PC-3 (cell line): ENCODE data around the gene FAM3B.
A peak's percentile ranks its signal among the peaks of the same experiment; 100 is the strongest.

Source experiments
- EZH2 ChIP-seq: fragments of 300-600 bp; sonication (generic); IDR thresholded peaks from one replicate; pipeline ENCODE4 v1.6.1; 2017; ENCODE audit warnings: antibody characterized with exemption, mild to moderate bottlenecking, low read length; ENCODE audit not compliant: unreplicated experiment
- TF ChIP-seq, protein P1 (sequence below): fragments of 300-600 bp; sonication (generic); conservative IDR thresholded peaks from 2 replicates; pipeline ENCODE4 v1.5.1; 2017; ENCODE audit warnings: antibody characterized with exemption, low read depth, mild to moderate bottlenecking, low read length

GRCh38 chr21:41360072-41360821 lies 43.6 kb downstream of the FAM3B start:
- TF ChIP-seq, protein P1, sequence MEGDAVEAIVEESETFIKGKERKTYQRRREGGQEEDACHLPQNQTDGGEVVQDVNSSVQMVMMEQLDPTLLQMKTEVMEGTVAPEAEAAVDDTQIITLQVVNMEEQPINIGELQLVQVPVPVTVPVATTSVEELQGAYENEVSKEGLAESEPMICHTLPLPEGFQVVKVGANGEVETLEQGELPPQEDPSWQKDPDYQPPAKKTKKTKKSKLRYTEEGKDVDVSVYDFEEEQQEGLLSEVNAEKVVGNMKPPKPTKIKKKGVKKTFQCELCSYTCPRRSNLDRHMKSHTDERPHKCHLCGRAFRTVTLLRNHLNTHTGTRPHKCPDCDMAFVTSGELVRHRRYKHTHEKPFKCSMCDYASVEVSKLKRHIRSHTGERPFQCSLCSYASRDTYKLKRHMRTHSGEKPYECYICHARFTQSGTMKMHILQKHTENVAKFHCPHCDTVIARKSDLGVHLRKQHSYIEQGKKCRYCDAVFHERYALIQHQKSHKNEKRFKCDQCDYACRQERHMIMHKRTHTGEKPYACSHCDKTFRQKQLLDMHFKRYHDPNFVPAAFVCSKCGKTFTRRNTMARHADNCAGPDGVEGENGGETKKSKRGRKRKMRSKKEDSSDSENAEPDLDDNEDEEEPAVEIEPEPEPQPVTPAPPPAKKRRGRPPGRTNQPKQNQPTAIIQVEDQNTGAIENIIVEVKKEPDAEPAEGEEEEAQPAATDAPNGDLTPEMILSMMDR: peak; percentile 69
- no peak for TF ChIP-seq EZH2
